ENCODE measurements around the gene RAF1. TPM values are rescaled to one million over a fixed set of nuclear protein-coding genes. Genes with fewer than 3 reads are reported as not detected.

The RAF1 gene
- total and polyA plus RNA-seq, 2 of the 13 experiments (the other 11 are each of a cell fraction or from before 2014, with no cell fraction given), result 72.2 to 91.4 TPM

GRCh38 chr3:12579905-12580304 lies 84.0 kb downstream of the RAF1 start:
- H4K20me1 ChIP-seq (ENCODE audit: insufficient read depth, low read length), result 0 out of 2 replicates have a peak, but pooled peaks cover 7% of the 10 kb centered on the region
- no peak overlapping the region for H2AFZ ChIP-seq (ENCODE audit: low read length)
- no peaks in the 10 kb centered on the region for H3K9me3 ChIP-seq (ENCODE audit: low read length)
- no peak for FAIRE-seq
- POLR2A ChIA-PET, result no interaction called here
- H3K27me3 ChIP-seq (ENCODE audit: control insufficient read depth in 1 of 2, insufficient read depth in 2 of 2, low read length in 2 of 2), result no peaks in the 10 kb centered on the region
- intact Hi-C loops (cut with micrococcal nuclease; ENCODE audit: unreplicated experiment) (no loop called here), in situ Hi-C loops (cut with HindIII; ENCODE audit: extremely low pct_ligation_motif_present, low pct_unique_long_range_greater_than_20kb) (no loop called here)
- no peaks in the 10 kb centered on the region for H3K79me2 ChIP-seq (ENCODE audit: insufficient read depth, low read length)
- no peak for TF ChIP-seq HNRNPH1 (optimal IDR thresholded peaks at IDR 0.05; ENCODE audit: low read depth, low read length)
- no peak for TF ChIP-seq NBN (conservative IDR thresholded peaks at IDR 0.05)
- TF ChIP-seq ZNF30 (CRISPR knock-in tag; IDR thresholded peaks at IDR 0.05), result no peak
- TF ChIP-seq ELF4 (CRISPR knock-in tag; IDR thresholded peaks at IDR 0.05; ENCODE audit: borderline replicate concordance), result no peak
- no peak for TF ChIP-seq KDM1A (CRISPR knock-in tag; IDR thresholded peaks at IDR 0.05)
- no peak for TF ChIP-seq KDM6A (CRISPR knock-in tag; IDR thresholded peaks at IDR 0.05; ENCODE audit: low read depth)
- no peak for TF ChIP-seq ZNF234 (CRISPR knock-in tag; conservative IDR thresholded peaks at IDR 0.05)
- no peak for TF ChIP-seq GABPB1 (CRISPR knock-in tag; IDR thresholded peaks at IDR 0.05)
- no peak for TF ChIP-seq ZBTB26 (CRISPR knock-in tag; IDR thresholded peaks at IDR 0.05; ENCODE audit: borderline replicate concordance)
- TF ChIP-seq HNRNPLL (IDR thresholded peaks at IDR 0.05; ENCODE audit: low read depth, low read length, poor library complexity, severe bottlenecking), result no peak
- TF ChIP-seq STAT5B (CRISPR knock-in tag; IDR thresholded peaks at IDR 0.05), result no peak
- TF ChIP-seq ZNF816 (CRISPR knock-in tag; IDR thresholded peaks at IDR 0.05; ENCODE audit: borderline replicate concordance), result no peak
- no peak for TF ChIP-seq ZNF616 (CRISPR knock-in tag; IDR thresholded peaks at IDR 0.05; ENCODE audit: low read depth)
- TF ChIP-seq CHD4 (IDR thresholded peaks at IDR 0.05; ENCODE audit: borderline replicate concordance, low read length), result no peak
- no peak for TF ChIP-seq CCAR2 (optimal IDR thresholded peaks at IDR 0.05; ENCODE audit: low read depth, low read length)
- no peak for TF ChIP-seq CBX5 (CRISPR knock-in tag; IDR thresholded peaks at IDR 0.05; ENCODE audit: borderline replicate concordance)
- no peak for TF ChIP-seq RFX5 (IDR thresholded peaks at IDR 0.05; ENCODE audit: low read depth, low read length)
- CTCF ChIA-PET (ENCODE audit: low intra/inter-chr PET ratio, low total read pairs), result no interaction called here
- H3K36me3 ChIP-seq (replicated peaks in 1 of 2; ENCODE audit: control insufficient read depth in 1 of 2, insufficient read depth in 2 of 2, low read length in 2 of 2), result peaks cover 38 to 92% of the 10 kb centered on the region in 2 experiments
- H3K4me1 ChIP-seq (ENCODE audit: insufficient read depth, low read length), result no peaks in the 10 kb centered on the region
- no peak overlapping the region for H3K27ac ChIP-seq (ENCODE audit: extremely low read length, insufficient read depth, low read length)
- ATAC-seq, result peak; percentile 7; the same call in 1 of the 3 replicates
- no peak overlapping the region for H3K9ac ChIP-seq (ENCODE audit: insufficient read depth, low read depth, low read length)
- no peak overlapping the region for H3K4me3 ChIP-seq (replicated peaks in 1 of 3; ENCODE audit: insufficient read depth in 1 of 3, low read depth in 2 of 3, low read length in 3 of 3)
- no peak for DNase-seq (ENCODE audit: low spot score)
- WGBS (ENCODE audit: low lambda C conversion rate), result 77% methylated on average over 3 of the region's 3 CpGs
- H3K4me2 ChIP-seq (ENCODE audit: low read depth, low read length), result no peak overlapping the region
- no TSS peak for BruUV-seq (replicated peaks)
